DND-41 (cell line): ENCODE results near the gene PRKAR2B.

Experiments used
- EZH2 ChIP-seq: IDR thresholded peaks from 3 replicates; pipeline ENCODE4 v1.6.1; 2012; ENCODE audit warnings: borderline replicate concordance, low read depth, mild to moderate bottlenecking, moderate library complexity, low read length, inconsistent platforms; ENCODE audit not compliant: severe bottlenecking
- TF ChIP-seq, protein P1 (sequence below): IDR thresholded peaks from 2 replicates; pipeline ENCODE4 v1.5.1; 2012; ENCODE audit warnings: borderline replicate concordance, low read length, moderate library complexity, mild to moderate bottlenecking; ENCODE audit not compliant: poor library complexity, severe bottlenecking; ENCODE audit errors: extremely low read depth

DNA sequence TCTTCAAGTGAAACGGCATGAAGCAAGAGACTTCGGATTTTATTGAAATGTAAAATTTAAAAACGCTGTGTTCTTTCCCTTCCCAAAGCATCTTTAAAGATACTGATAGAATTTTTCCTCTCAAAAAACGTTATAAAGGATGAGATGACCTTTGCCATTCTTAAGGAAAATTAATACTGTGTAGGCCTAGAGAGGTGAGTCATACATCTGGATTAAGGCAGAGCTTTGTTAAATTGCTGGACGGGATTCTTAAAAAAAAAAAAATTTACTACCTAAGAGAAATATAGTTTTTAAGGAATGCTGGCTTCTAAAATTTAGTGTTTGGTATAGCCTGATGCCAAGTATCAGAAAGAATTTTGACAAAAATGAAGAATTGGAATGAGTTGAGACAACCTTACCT lies 118.0 kb downstream of the PRKAR2B start:
- TF ChIP-seq, protein P1, sequence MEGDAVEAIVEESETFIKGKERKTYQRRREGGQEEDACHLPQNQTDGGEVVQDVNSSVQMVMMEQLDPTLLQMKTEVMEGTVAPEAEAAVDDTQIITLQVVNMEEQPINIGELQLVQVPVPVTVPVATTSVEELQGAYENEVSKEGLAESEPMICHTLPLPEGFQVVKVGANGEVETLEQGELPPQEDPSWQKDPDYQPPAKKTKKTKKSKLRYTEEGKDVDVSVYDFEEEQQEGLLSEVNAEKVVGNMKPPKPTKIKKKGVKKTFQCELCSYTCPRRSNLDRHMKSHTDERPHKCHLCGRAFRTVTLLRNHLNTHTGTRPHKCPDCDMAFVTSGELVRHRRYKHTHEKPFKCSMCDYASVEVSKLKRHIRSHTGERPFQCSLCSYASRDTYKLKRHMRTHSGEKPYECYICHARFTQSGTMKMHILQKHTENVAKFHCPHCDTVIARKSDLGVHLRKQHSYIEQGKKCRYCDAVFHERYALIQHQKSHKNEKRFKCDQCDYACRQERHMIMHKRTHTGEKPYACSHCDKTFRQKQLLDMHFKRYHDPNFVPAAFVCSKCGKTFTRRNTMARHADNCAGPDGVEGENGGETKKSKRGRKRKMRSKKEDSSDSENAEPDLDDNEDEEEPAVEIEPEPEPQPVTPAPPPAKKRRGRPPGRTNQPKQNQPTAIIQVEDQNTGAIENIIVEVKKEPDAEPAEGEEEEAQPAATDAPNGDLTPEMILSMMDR, result no peak
- no peak for TF ChIP-seq EZH2
